Activated naive CD8-positive, alpha-beta T cell (primary cell): ENCODE data around the gene CHMP1B.

Experiments
- H3K27ac Mint-ChIP-seq: one replicate; pipeline ENCODE4 v1.8.0; 2021; ENCODE audit warnings: mixed read lengths
- H3K27me3 Mint-ChIP-seq: one replicate; pipeline ENCODE4 v1.8.0; 2021; ENCODE audit warnings: mixed read lengths
- H3K36me3 Mint-ChIP-seq: one replicate; pipeline ENCODE4 v1.8.0; 2021; ENCODE audit warnings: mixed read lengths
- H3K4me1 Mint-ChIP-seq: one replicate; pipeline ENCODE4 v1.8.0; 2021; ENCODE audit warnings: low read depth, mixed read lengths
- H3K4me3 Mint-ChIP-seq: one replicate; pipeline ENCODE4 v1.8.0; 2021; ENCODE audit warnings: mild to moderate bottlenecking, mixed read lengths
- H3K9me3 Mint-ChIP-seq: one replicate; pipeline ENCODE4 v1.8.0; 2021; ENCODE audit warnings: low read depth, mixed read lengths

Gene CHMP1B

GRCh38 chr18:11872479-11873136 lies 21.4 kb downstream of the CHMP1B start:
- H3K4me1 Mint-ChIP-seq = no peaks in the 10 kb centered on the region

GRCh38 chr18:11873670-11874340 lies 22.6 kb downstream of the CHMP1B start:
- Mint-ChIP-seq H3K4me1 (no peaks in the 10 kb centered on the region), H3K4me3 (no peak overlapping the region), H3K27me3 (no peaks in the 10 kb centered on the region), H3K36me3 (no peaks in the 10 kb centered on the region), H3K27ac (no peak overlapping the region), H3K9me3 (no peaks in the 10 kb centered on the region)

More at GRCh38 chr18:11872479-11873136, 21.4 kb downstream of the CHMP1B start:
- no peaks in the 10 kb centered on the region for H3K27me3 Mint-ChIP-seq
- H3K9me3 Mint-ChIP-seq = no peaks in the 10 kb centered on the region
- no peaks in the 10 kb centered on the region for H3K36me3 Mint-ChIP-seq
- H3K27ac Mint-ChIP-seq = no peak overlapping the region
- H3K4me3 Mint-ChIP-seq = no peak overlapping the region

- Mint-ChIP-seq H3K27me3 (no peaks in the 10 kb centered on the region), H3K4me1 (no peaks in the 10 kb centered on the region), H3K4me3 (no peak overlapping the region), H3K36me3 (no peaks in the 10 kb centered on the region), H3K9me3 (no peaks in the 10 kb centered on the region), H3K27ac (no peak overlapping the region)
Measured at GRCh38 chr18:11874676-11875075, 23.5 kb downstream of the CHMP1B start.

- Mint-ChIP-seq H3K27ac (no peak overlapping the region), H3K9me3 (no peaks in the 10 kb centered on the region), H3K4me3 (no peak overlapping the region), H3K36me3 (no peaks in the 10 kb centered on the region), H3K27me3 (no peaks in the 10 kb centered on the region), H3K4me1 (no peaks in the 10 kb centered on the region)
Measured at GRCh38 chr18:11877497-11878135, 26.4 kb downstream of the CHMP1B start.

- Mint-ChIP-seq H3K36me3 (no peaks in the 10 kb centered on the region), H3K9me3 (no peaks in the 10 kb centered on the region), H3K27ac (no peak overlapping the region), H3K4me1 (no peaks in the 10 kb centered on the region), H3K27me3 (no peaks in the 10 kb centered on the region), H3K4me3 (no peak overlapping the region)
Measured at GRCh38 chr18:11880586-11881304, 29.5 kb downstream of the CHMP1B start.

GRCh38 chr18:11882636-11883035 lies 31.4 kb downstream of the CHMP1B start:
- Mint-ChIP-seq H3K4me3 (no peak overlapping the region), H3K36me3 (no peaks in the 10 kb centered on the region)

GRCh38 chr18:11883153-11883552 lies 31.9 kb downstream of the CHMP1B start:
- Mint-ChIP-seq H3K9me3 (no peaks in the 10 kb centered on the region), H3K4me1 (no peaks in the 10 kb centered on the region), H3K4me3 (no peak overlapping the region), H3K36me3 (no peaks in the 10 kb centered on the region), H3K27ac (no peak overlapping the region), H3K27me3 (no peaks in the 10 kb centered on the region)

More at GRCh38 chr18:11882636-11883035, 31.4 kb downstream of the CHMP1B start:
- H3K27ac Mint-ChIP-seq = no peak overlapping the region
- no peaks in the 10 kb centered on the region for H3K9me3 Mint-ChIP-seq
- no peaks in the 10 kb centered on the region for H3K4me1 Mint-ChIP-seq
- H3K27me3 Mint-ChIP-seq = no peaks in the 10 kb centered on the region

GRCh38 chr18:11884396-11885030 lies 33.3 kb downstream of the CHMP1B start:
- H3K4me3 Mint-ChIP-seq = no peak overlapping the region
- H3K36me3 Mint-ChIP-seq = no peaks in the 10 kb centered on the region
- H3K27me3 Mint-ChIP-seq = no peaks in the 10 kb centered on the region
- H3K4me1 Mint-ChIP-seq = no peaks in the 10 kb centered on the region
- H3K9me3 Mint-ChIP-seq = no peaks in the 10 kb centered on the region
- H3K27ac Mint-ChIP-seq = no peak overlapping the region

- Mint-ChIP-seq H3K36me3 (no peaks in the 10 kb centered on the region), H3K4me3 (no peak overlapping the region), H3K27me3 (no peaks in the 10 kb centered on the region), H3K4me1 (no peaks in the 10 kb centered on the region), H3K27ac (peak overlapping the region; percentile 28), H3K9me3 (no peaks in the 10 kb centered on the region)
Measured at GRCh38 chr18:11885278-11885947, 34.2 kb downstream of the CHMP1B start.

GRCh38 chr18:11886577-11887110 lies 35.4 kb downstream of the CHMP1B start:
- Mint-ChIP-seq H3K27ac (no peak overlapping the region), H3K9me3 (no peaks in the 10 kb centered on the region), H3K36me3 (peaks cover 3% of the 10 kb centered on the region), H3K4me3 (no peak overlapping the region), H3K27me3 (no peaks in the 10 kb centered on the region), H3K4me1 (no peaks in the 10 kb centered on the region)

GRCh38 chr18:11887328-11888128 lies 36.3 kb downstream of the CHMP1B start:
- H3K36me3 Mint-ChIP-seq = peaks cover 3% of the 10 kb centered on the region
- no peaks in the 10 kb centered on the region for H3K9me3 Mint-ChIP-seq
- no peak overlapping the region for H3K4me3 Mint-ChIP-seq
- H3K4me1 Mint-ChIP-seq = no peaks in the 10 kb centered on the region
- no peak overlapping the region for H3K27ac Mint-ChIP-seq
- H3K27me3 Mint-ChIP-seq = no peaks in the 10 kb centered on the region

- no peak overlapping the region for H3K4me3 Mint-ChIP-seq
- H3K9me3 Mint-ChIP-seq = no peaks in the 10 kb centered on the region
- H3K4me1 Mint-ChIP-seq = no peaks in the 10 kb centered on the region
- H3K27ac Mint-ChIP-seq = no peak overlapping the region
- H3K27me3 Mint-ChIP-seq = no peaks in the 10 kb centered on the region
- H3K36me3 Mint-ChIP-seq = peaks cover 3% of the 10 kb centered on the region
Measured at GRCh38 chr18:11888726-11889125, 37.5 kb downstream of the CHMP1B start.

- H3K27ac Mint-ChIP-seq = no peak overlapping the region
- no peaks in the 10 kb centered on the region for H3K27me3 Mint-ChIP-seq
- no peaks in the 10 kb centered on the region for H3K4me1 Mint-ChIP-seq
- peaks cover 3% of the 10 kb centered on the region for H3K36me3 Mint-ChIP-seq
- no peaks in the 10 kb centered on the region for H3K9me3 Mint-ChIP-seq
- no peak overlapping the region for H3K4me3 Mint-ChIP-seq
Measured at GRCh38 chr18:11889284-11889683, 38.1 kb downstream of the CHMP1B start.
